Activated naive CD4-positive, alpha-beta T cell treated with anti-CD3 and anti-CD28 coated beads, Interleukin-2, amount 10 ng/mL, durations not matched to agents 7 days and 5 days (primary cell): ENCODE results near the gene AK8.

Experiments used
- CTCF ChIA-PET: fragments of 350-600 bp; sonication (Branson Sonifier 250); formaldehyde crosslinking; loops from one replicate; lab custom pipeline; 2021; ENCODE audit warnings: antibody characterized with exemption; lab: Charles Lee
- DNase-seq: peaks from one replicate; pipeline ENCODE4 v3.0.0-alpha.2; 2020
- H3K27ac Mint-ChIP-seq: one replicate; pipeline ENCODE4 v1.8.0; 2021; ENCODE audit warnings: mild to moderate bottlenecking, moderate library complexity, mixed read lengths
- H3K27me3 Mint-ChIP-seq: one replicate; pipeline ENCODE4 v1.8.0; 2021; ENCODE audit warnings: mild to moderate bottlenecking, mixed read lengths
- H3K36me3 Mint-ChIP-seq: one replicate; pipeline ENCODE4 v1.8.0; 2021; ENCODE audit warnings: mixed read lengths
- H3K4me1 Mint-ChIP-seq: one replicate; pipeline ENCODE4 v1.8.0; 2021; ENCODE audit warnings: mixed read lengths
- H3K4me3 Mint-ChIP-seq: one replicate; pipeline ENCODE4 v1.8.0; 2021; ENCODE audit warnings: mild to moderate bottlenecking, moderate library complexity, mixed read lengths
- H3K9me3 Mint-ChIP-seq: one replicate; pipeline ENCODE4 v1.8.0; 2021; ENCODE audit warnings: mixed read lengths

AK8 gene

DNA sequence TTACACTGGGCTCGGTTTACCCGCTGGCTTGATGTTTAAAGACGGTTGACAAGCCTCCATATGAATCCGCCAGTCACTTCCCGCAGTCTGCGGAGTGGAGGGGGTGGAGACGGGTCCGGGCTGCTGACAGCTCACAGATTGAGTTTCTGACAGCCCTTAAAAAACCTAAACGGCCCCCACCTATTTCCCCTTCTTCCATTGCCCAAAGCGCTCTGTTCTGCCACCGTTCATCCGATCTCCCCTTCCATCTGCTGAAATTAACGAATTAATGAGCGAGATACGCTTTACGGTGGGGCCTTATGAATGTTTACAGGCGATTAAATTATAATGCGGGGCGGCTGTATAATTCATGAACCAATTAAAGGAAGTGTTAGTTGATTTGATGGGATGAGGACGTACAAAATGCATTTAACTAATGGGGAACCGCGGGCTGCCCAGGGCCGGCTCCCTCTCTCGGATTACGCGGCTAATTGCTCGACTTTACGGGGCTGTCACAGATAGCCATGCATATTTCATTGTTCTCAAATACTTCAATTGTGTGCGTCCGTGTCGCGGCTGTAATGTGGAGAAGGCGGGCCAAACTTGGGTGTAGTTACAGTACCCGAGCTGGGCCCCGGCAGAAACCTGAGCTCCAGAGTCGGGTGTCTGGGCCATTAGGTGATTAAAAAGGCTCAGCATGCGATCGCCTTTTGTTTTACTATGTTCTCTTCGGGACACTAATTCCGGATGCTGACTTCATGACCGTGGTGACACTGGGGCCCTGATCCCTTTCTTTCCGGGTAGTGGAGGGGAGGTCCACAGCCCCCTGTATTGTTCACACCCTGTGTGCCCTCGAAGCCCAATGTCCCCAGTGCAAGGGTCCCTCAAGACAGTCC, 133.0 kb downstream of the AK8 start:
- Mint-ChIP-seq H3K9me3 (no peaks in the 10 kb centered on the region), H3K27me3 (peaks cover 49% of the 10 kb centered on the region), H3K36me3 (no peaks in the 10 kb centered on the region), H3K27ac (no peak overlapping the region), H3K4me3 (no peak overlapping the region), H3K4me1 (no peaks in the 10 kb centered on the region)
- DNase-seq = no peak
- CTCF ChIA-PET = interaction anchor here (0.6 kb wide), 1 partner anchor 249 kb away, joined by 3 read pairs; no protein-coding TSS in a partner anchor

DNA sequence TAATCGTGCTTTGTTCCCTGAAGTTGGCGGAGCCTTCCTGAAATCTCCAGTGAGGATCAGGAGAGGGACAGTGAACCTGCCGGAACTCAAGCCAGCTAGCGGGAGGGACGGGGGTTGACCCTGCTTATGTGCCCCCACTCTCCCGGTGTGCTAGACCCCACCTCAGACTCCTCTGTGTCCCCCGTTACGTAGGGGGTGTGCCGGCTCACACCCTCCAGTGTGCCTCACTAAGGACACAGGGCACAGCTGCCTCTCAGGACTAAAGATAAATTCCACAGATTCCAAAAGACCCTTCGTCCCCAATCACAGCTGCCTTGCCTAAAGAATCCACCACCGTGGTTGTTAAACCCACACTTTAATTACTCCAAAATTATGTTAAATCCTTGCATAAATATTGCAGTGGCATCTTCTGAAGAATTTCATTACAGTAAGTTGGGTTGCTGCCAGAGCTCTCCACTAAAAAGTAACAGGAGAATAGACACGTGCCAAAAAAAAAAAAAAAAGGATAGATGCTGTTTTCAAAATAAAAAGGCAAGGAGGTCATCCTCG, 134.1 kb downstream of the AK8 start:
- Mint-ChIP-seq H3K9me3 (no peaks in the 10 kb centered on the region), H3K36me3 (no peaks in the 10 kb centered on the region), H3K4me3 (no peak overlapping the region), H3K4me1 (no peaks in the 10 kb centered on the region), H3K27me3 (peaks cover 49% of the 10 kb centered on the region), H3K27ac (no peak overlapping the region)
- CTCF ChIA-PET = no interaction called here
- DNase-seq = no peak

DNA sequence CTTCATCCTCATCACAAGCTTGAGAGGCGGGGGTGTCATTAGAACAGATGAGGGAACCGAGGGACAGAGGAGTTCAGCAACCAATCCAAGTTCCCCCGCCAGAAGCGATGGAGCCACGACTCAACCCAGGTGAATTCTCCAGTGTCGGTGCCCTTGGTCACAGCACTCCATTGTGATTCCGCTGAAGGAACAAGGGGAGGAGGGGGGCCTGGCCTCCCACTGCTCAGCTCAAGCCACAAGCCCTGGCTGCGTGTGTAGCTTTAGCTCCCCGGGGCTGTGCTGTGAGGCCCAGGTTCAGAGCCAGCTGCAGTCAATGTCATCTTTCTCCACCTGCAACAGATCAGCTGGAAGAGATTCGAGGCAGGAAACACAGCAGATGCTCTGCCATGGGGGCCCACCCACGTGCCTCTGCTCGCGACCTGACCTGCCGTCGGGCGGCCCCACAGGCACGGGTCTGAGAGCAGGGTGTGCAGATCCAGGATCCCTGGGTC, 135.2 kb downstream of the AK8 start:
- Mint-ChIP-seq H3K4me1 (no peaks in the 10 kb centered on the region), H3K36me3 (no peaks in the 10 kb centered on the region), H3K27me3 (peaks cover 54% of the 10 kb centered on the region), H3K27ac (no peak overlapping the region), H3K9me3 (no peaks in the 10 kb centered on the region), H3K4me3 (no peak overlapping the region)
- CTCF ChIA-PET = no interaction called here
- DNase-seq = no peak

DNA sequence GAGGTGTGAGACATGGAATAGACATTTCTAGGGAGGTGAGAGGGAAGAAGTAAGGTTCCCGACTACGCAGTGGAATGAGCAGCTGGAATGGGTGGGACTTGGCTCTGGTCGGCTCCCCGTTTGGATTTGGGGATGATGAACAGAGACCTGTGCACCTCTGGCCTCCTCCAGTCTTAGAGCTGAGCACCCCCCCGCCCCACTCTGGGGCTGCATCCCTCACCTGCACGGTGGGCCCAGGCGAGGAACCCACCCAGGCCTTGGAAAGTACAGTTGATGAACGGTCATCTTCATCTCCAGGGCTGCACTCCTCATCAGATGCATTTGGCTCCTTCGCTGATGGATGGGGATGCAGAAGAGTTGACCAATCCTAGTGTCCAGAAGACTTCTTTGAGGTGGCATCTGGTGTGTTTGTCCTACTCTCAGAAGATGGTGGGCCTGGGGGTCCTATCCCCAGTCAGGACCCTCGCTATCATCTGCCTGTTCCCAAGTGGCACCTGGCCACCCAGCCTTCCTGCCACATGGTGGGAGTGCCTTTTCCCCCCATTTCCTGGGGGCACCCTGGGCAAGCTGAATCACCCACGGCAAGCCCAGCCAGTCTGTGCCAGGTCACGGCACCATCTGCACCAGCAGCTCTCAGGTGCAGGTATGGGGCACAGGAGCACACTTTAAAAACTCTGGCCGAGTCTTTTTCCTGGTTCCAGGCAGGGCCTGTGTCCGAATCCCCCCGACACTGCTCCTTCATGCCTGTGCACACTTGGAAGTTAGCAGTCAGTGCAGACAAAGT, 137.4 kb downstream of the AK8 start:
- Mint-ChIP-seq H3K27ac (no peak overlapping the region), H3K4me1 (no peaks in the 10 kb centered on the region), H3K27me3 (peaks cover 45% of the 10 kb centered on the region), H3K36me3 (no peaks in the 10 kb centered on the region), H3K9me3 (no peaks in the 10 kb centered on the region), H3K4me3 (no peak overlapping the region)
- DNase-seq = no peak
- CTCF ChIA-PET = no interaction called here

DNA sequence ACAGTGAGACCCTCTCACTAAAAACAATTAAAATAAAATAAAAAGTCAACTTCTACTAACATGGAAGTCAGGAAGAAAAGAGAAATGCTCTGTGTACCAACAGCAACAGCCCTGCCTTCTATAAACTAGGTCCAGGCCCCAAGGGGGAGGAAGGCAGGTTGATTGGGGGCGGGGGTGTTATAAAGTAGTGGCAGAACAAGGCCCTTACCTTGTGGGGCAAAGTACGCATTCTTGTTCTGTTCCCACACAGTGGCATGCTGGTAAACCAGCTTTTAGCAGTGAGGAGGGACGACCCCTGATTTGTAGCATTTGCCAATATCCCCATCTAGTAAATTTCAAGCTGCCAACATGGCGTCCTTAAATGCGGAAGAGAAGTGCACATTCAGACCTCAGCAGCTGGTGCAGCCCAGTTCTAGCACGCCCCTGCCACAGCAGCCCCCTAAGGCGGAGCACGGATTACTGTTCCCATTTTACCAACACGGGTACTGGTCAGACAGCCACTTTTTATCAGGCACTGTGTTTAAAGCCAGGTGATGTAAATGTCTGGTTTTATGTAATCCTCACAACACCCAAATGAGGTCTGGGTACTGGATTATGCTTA, 138.3 kb downstream of the AK8 start:
- peaks cover 36% of the 10 kb centered on the region for H3K27me3 Mint-ChIP-seq
- no peak for DNase-seq
- no peaks in the 10 kb centered on the region for H3K9me3 Mint-ChIP-seq
- no peak overlapping the region for H3K4me3 Mint-ChIP-seq
- no peaks in the 10 kb centered on the region for H3K4me1 Mint-ChIP-seq
- no peak overlapping the region for H3K27ac Mint-ChIP-seq
- no peaks in the 10 kb centered on the region for H3K36me3 Mint-ChIP-seq
- CTCF ChIA-PET = interaction anchor here (1.6 kb wide), 1 partner anchor 30 kb away, joined by 5 read pairs; no protein-coding TSS in a partner anchor

DNA sequence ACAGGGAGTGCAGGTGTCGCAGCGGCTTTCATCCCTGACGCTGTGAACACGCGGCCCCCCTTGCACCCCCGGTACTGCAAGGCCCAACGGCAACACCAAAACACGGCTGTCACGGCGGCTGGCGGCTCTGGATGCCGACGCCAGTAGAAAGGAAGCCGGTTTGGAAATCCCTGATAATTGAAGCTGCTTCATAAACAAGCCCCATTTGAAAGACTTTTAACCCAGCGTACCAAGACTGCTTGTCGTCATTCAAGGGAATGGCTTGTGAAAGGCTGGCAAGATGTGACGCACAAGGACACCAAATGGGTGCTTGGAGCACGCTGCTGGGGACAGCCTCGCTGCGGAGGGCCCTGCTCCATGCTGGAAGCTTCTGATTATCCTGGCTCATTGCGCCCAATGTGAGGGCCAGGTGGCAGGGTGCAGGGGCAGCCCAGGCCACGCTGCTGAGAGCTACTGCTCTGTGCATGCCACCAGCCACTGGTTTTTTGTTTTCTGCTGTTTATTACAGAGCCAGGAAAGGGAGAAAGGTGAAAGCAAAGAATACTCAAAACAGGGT, 144.7 kb downstream of the AK8 start:
- no peak overlapping the region for H3K4me3 Mint-ChIP-seq
- no peaks in the 10 kb centered on the region for H3K36me3 Mint-ChIP-seq
- no peak for DNase-seq
- H3K9me3 Mint-ChIP-seq = no peaks in the 10 kb centered on the region
- H3K27ac Mint-ChIP-seq = no peak overlapping the region
- CTCF ChIA-PET = no interaction called here
- H3K27me3 Mint-ChIP-seq = peaks cover 37% of the 10 kb centered on the region
- H3K4me1 Mint-ChIP-seq = no peaks in the 10 kb centered on the region

DNA sequence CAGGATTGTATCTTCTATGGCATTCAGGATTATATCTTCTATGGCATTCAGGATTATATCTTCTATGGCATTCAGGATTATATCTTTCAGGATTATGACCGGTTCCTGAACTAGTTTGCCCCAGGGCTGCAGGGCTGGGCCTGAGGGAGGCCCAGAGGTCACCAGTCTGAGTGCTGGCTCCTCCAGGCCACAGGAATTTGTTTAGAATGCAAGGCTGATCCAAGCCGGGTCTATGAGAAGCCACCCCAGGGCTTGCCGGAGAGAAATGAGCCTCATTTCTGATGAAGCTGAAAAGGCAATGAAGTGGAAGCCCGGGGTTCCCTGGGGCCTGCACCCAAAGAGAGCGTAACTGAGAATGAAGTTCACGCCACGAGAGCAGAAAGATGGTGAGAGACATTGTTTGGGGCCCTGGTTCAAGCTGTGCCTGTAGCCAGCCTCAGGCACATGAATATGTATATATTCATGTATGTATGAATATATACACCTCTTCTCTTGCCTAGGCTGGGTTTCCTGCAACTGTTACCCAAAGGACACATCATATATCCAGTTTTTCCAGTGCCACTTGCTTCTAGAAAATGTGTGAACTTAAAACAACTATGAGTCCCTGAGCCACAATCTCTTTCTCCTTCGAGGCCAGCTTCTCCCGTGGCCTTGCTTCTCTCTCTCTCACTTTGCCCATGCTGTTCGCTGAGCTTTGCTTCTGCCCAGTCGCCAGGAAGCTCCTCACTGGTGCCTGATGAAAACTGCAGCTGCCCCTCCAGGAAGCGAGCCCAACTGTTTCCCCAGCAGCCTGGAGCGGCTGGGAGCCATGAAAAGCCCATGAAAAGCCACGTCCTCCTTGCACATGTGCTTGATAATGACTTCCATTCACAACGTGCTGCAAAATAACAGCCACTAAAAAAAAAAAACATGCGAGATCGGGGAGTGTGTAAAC, 145.5 kb downstream of the AK8 start:
- H3K4me3 Mint-ChIP-seq = no peak overlapping the region
- no peaks in the 10 kb centered on the region for H3K36me3 Mint-ChIP-seq
- no peak overlapping the region for H3K27ac Mint-ChIP-seq
- H3K27me3 Mint-ChIP-seq = peaks cover 36% of the 10 kb centered on the region
- H3K9me3 Mint-ChIP-seq = no peaks in the 10 kb centered on the region
- no peak for DNase-seq
- H3K4me1 Mint-ChIP-seq = no peaks in the 10 kb centered on the region
- CTCF ChIA-PET = no interaction called here

DNA sequence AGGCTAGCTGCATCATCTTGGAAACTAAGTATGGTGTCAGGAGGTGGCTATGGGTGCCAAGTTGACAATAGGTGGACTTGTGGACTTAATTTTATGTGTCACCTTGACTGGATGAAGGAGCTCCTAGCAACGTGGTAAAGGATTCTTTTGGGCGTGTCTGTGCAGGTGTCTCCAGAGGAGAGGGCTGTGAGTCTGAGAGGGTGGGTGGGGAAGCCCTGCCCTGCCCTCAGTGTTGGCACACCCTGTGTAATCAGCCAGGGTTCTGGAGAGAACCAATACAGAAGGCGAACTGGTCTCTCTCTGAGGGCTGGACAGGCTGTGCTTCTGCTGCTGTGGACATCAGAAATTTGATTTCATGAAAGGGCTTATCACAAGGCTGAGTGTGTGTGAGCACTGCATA, 146.9 kb downstream of the AK8 start:
- DNase-seq = no peak
- Mint-ChIP-seq H3K4me1 (no peaks in the 10 kb centered on the region), H3K27ac (no peak overlapping the region), H3K36me3 (no peaks in the 10 kb centered on the region), H3K4me3 (no peak overlapping the region), H3K27me3 (peaks cover 41% of the 10 kb centered on the region), H3K9me3 (no peaks in the 10 kb centered on the region)
- CTCF ChIA-PET = no interaction called here

DNA sequence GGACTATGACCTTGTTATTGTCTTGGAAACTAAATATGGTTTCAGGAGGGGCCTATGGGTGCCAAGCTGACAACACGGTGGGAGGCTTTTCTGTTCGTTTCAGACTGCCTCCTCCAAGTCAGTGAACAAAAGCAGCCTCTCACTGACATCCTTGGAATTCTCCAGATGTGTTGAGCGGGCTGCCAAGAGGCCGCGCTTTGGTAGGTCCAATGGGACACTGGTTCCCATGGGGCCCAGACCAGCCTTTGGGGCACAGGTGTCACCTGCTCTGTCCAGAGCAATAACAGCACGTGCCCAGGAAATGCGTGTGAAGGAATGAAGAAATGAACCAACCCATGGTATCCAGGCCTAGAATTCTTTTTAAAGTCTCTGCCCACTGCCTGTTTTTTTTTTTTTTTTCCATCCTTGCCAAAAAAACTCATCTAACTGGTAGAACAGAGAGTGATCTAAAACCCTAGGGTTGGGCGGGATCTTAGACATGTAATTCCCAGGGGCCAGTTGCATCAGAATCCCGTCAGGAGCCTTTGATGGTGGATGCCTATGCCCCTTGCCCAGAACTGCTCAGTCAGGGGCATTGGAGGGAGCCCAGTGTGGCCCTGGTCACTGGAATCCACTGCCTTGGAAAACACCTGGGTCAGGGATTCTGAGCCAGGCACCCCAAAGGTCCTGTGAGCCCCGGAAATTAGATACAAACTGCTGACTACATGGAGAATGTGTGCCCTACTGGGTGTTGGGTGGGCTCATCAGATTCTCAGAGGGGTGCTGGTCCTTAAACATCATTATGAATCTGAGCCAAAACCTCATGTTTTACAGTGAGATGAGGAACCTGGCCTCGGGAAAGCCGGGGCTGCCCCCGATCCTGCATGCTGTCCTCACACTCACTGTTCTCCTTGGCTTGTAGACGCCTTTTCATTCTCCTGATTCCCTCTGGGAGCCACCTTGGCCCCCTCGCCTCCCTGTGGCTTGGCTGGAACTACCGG, 147.7 kb downstream of the AK8 start:
- H3K27me3 Mint-ChIP-seq = peaks cover 41% of the 10 kb centered on the region
- no peak overlapping the region for H3K27ac Mint-ChIP-seq
- H3K4me1 Mint-ChIP-seq = no peaks in the 10 kb centered on the region
- H3K4me3 Mint-ChIP-seq = no peak overlapping the region
- DNase-seq = no peak
- H3K9me3 Mint-ChIP-seq = no peaks in the 10 kb centered on the region
- CTCF ChIA-PET = no interaction called here
- H3K36me3 Mint-ChIP-seq = no peaks in the 10 kb centered on the region

DNA sequence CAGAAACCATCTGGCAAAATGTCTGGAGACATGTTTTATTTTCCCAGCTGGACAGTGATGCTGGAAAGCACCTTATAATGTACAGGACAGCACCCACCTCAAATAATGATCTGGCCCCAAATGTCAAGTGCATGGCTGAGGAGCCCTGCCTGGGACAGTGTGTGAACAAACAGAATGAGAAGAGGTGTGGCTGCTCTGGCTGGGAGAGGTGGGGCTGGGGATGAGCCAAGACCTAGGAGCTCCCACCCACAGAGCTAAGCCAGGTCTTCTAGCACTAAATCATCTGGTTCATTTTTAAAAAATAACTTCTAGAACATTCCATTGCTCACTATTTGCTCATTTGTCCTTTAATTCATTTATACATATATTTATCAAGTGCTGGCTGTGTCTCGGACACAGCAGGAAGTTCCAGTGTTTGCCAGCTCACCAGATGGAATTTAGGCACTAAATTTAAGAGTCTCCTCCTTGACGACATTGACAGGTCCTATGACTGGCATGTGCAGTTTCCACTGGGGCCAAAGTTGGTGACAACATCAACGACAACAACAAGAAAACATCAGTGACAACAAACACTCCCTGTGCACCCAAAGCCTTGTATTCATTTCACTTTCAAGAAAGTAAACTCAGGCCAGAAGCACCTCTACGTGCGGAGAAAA, 148.7 kb downstream of the AK8 start:
- CTCF ChIA-PET = no interaction called here
- DNase-seq = no peak
- H3K4me1 Mint-ChIP-seq = no peaks in the 10 kb centered on the region
- H3K4me3 Mint-ChIP-seq = no peak overlapping the region
- H3K27me3 Mint-ChIP-seq = peaks cover 41% of the 10 kb centered on the region
- no peaks in the 10 kb centered on the region for H3K9me3 Mint-ChIP-seq
- H3K27ac Mint-ChIP-seq = no peak overlapping the region
- H3K36me3 Mint-ChIP-seq = no peaks in the 10 kb centered on the region

DNA sequence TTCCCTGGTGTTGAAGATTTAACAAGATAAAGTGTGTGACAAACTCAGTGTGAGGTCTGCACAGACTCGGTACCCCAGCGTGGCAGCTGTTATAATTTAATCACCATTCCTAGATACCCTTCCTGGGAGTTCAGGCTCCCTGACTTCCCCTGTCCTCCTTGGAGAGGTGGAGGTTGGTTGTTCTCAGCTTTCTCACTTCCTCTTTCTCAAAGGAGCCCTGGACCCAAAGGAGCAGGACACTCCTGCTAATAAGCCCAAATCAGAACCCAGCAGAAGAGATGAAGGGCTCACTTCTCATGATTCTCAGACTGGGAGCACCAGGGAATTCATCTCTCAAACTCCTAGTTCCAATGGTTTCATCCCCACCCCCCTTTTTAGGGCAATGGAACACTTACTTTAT, 149.6 kb downstream of the AK8 start:
- H3K4me1 Mint-ChIP-seq = no peaks in the 10 kb centered on the region
- DNase-seq = no peak
- CTCF ChIA-PET = no interaction called here
- no peak overlapping the region for H3K27ac Mint-ChIP-seq
- H3K27me3 Mint-ChIP-seq = peaks cover 41% of the 10 kb centered on the region
- H3K36me3 Mint-ChIP-seq = no peaks in the 10 kb centered on the region
- H3K4me3 Mint-ChIP-seq = no peak overlapping the region
- no peaks in the 10 kb centered on the region for H3K9me3 Mint-ChIP-seq

DNA sequence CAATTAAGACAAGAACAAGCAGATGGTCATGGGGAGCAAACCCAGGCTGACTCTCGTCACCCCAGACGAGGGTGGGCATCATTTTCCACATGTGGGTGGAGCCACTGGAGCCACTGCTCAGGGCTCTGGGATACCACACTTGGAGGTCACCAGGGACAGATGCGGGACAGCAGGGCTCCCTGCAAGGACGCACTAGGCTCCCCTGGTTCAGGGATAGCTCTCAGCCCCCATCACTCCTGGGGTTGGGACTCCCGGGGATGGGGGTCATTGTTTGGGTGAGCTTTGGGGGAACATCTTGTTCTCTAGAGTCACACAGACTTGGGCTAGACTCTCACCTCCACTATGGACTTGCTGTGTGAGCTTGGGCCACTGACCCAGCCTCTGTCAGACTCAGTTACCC, 150.0 kb downstream of the AK8 start:
- Mint-ChIP-seq H3K4me1 (no peaks in the 10 kb centered on the region), H3K36me3 (no peaks in the 10 kb centered on the region), H3K9me3 (no peaks in the 10 kb centered on the region), H3K4me3 (no peak overlapping the region), H3K27me3 (peaks cover 41% of the 10 kb centered on the region), H3K27ac (no peak overlapping the region)
- CTCF ChIA-PET = no interaction called here
- no peak for DNase-seq
